Sigmoid colon (tissue), 7 donors: ENCODE measurements around the gene AP5Z1. TPM values are rescaled to one million over a fixed set of nuclear protein-coding genes. Genes with fewer than 3 reads are reported as not detected.

ENCODE experiments used
- DNase-seq: peaks from one replicate; pipeline ENCODE4 v3.0.0-alpha.2; 2019
- H3K27ac ChIP-seq, 4 donors: fragments of 200-600 bp; sonication (generic); one replicate each; pipeline ENCODE4 v1.5.1; 2016 to 2019; ENCODE audit warnings: mild to moderate bottlenecking in 1 of 4
- H3K27me3 ChIP-seq, 3 donors: fragments of 200-600 bp; sonication (generic); one replicate each; pipeline ENCODE4 v1.5.1; 2019; ENCODE audit warnings: mild to moderate bottlenecking in 1 of 3
- H3K36me3 ChIP-seq, 4 donors: fragments of 200-600 bp; sonication (generic); one replicate each; pipeline ENCODE4 v1.5.1; 2016 to 2019
- H3K4me1 ChIP-seq, 4 donors: fragments of 200-600 bp; sonication (generic); one replicate each; pipeline ENCODE4 v1.5.1; 2017 to 2019
- H3K4me3 ChIP-seq, 4 donors: fragments of 200-600 bp; sonication (generic); one replicate each; pipeline ENCODE4 v1.5.1; 2017 to 2019; ENCODE audit warnings: mild to moderate bottlenecking in 2 of 4, moderate library complexity in 1 of 4
- H3K9me3 ChIP-seq, 4 donors: fragments of 200-600 bp in 3 of 4; sonication (generic) in 3 of 4; one replicate each; pipeline versions ENCODE4 v1.5.1 to v1.6.1; 2013 to 2019
- EP300 ChIP-seq, 4 donors: sonication (generic); formaldehyde crosslinking; IDR thresholded peaks; one replicate each; pipeline ENCODE4 v1.6.1; 2017; ENCODE audit warnings: antibody characterized with exemption in 4 of 4
- POLR2A ChIP-seq, 2 donors: fragments of 450-650 bp; IDR thresholded peaks; one replicate each; pipeline ENCODE4 v1.6.1; 2016; ENCODE audit warnings: antibody characterized with exemption in 2 of 2, mild to moderate bottlenecking in 2 of 2, moderate library complexity in 2 of 2
- POLR2AphosphoS5 ChIP-seq, 4 donors: sonication (generic); formaldehyde crosslinking; IDR thresholded peaks; one replicate each; pipeline ENCODE4 v1.6.1; 2017; ENCODE audit warnings: antibody characterized with exemption in 4 of 4
- WGBS, 2 donors: extraction: QIAGEN DNeasy Blood & Tissue Kit; methylation state at CpG; one replicate each; pipeline ENCODE4 v1.1.7; 2013; 5-methylcytosine and 5-hydroxymethylcytosine counted together
- intact Hi-C: fragments of 100-400 bp; cut with DNase I; formaldehyde crosslinking; loops from one replicate; pipeline ENCODE4 v1.15.1; 2023
- polyA plus RNA-seq, 3 donors: library from polyadenylated mRNA; stranded (reverse); fragments of 200-250 nt; gene quantifications; one replicate each; pipeline ENCODE4 v1.2.3, GENCODE V29; 2013
- total RNA-seq, 4 donors: library from RNA; depleted of rRNA; stranded (reverse); fragments of >200 nt; gene quantifications; one replicate each; pipeline ENCODE4 v1.1.0, GENCODE V29; 2016
- TF ChIP-seq, protein P1 (sequence below), 4 experiments: fragments of 450-650 bp in 3 of 4; fragments of 200-600 bp in 1 of 4; IDR thresholded peaks; one replicate each; pipeline ENCODE4 v1.5.1; 2016 to 2019; ENCODE audit warnings: antibody characterized with exemption in 4 of 4, mild to moderate bottlenecking in 3 of 4, moderate library complexity in 2 of 4
- donor health status: healthy with polysubstance abuse.
- donor health status: Bipolar disorder and iron deficiency.
- donor health status: healthy.

AP5Z1 gene
- total and polyA plus RNA-seq, 7 donors: 16.8 to 66.0 (median 20.3) TPM

DNA sequence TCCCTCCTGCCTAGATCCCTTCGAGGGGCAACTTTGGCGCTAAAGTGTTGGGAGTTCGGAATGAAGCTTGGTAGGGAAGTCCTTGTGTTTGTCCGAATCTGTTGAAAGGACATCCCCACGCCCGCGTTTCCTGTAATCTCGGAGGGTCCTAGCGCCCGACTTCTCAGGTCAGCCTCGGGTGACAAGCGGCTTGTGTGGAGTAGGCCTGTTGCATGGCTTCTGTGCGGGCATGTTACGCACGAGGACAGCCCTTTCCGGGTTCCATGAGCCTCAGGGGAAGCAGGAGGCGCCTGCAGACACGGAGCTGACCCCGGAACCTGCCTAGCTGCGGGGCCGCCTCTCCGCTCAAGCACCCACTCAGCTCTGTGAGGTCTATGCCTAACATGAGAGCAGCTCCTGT is 28.4 kb upstream of the AP5Z1 start:
- no peaks in the 10 kb centered on the region for H3K9me3 ChIP-seq
- H3K4me1 ChIP-seq: peaks cover 0 to 56% (median 51%) of the 10 kb centered on the region in 4 donors
- DNase-seq: no peak
- H3K27ac ChIP-seq: peak overlapping the region; percentile 93 to 96 (median 93)
- no peaks in the 10 kb centered on the region for H3K27me3 ChIP-seq
- TF ChIP-seq, protein P1, sequence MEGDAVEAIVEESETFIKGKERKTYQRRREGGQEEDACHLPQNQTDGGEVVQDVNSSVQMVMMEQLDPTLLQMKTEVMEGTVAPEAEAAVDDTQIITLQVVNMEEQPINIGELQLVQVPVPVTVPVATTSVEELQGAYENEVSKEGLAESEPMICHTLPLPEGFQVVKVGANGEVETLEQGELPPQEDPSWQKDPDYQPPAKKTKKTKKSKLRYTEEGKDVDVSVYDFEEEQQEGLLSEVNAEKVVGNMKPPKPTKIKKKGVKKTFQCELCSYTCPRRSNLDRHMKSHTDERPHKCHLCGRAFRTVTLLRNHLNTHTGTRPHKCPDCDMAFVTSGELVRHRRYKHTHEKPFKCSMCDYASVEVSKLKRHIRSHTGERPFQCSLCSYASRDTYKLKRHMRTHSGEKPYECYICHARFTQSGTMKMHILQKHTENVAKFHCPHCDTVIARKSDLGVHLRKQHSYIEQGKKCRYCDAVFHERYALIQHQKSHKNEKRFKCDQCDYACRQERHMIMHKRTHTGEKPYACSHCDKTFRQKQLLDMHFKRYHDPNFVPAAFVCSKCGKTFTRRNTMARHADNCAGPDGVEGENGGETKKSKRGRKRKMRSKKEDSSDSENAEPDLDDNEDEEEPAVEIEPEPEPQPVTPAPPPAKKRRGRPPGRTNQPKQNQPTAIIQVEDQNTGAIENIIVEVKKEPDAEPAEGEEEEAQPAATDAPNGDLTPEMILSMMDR (IDR thresholded peaks at IDR 0.05): no peak
- TF ChIP-seq POLR2A (IDR thresholded peaks at IDR 0.05) (no peak), EP300 (IDR thresholded peaks at IDR 0.05) (no peak), POLR2AphosphoS5 (IDR thresholded peaks at IDR 0.05) (no peak)
- intact Hi-C loops: loop anchor here (1.0 kb wide), 1 partner anchor 19 kb away; no protein-coding TSS in a partner anchor
- WGBS, 2 donors: 93 to 94% methylated on average over 22 of the region's 22 CpGs
- peaks cover 0 to 13% (median 9%) of the 10 kb centered on the region in 4 donors for H3K36me3 ChIP-seq
- no peak overlapping the region for H3K4me3 ChIP-seq

DNA sequence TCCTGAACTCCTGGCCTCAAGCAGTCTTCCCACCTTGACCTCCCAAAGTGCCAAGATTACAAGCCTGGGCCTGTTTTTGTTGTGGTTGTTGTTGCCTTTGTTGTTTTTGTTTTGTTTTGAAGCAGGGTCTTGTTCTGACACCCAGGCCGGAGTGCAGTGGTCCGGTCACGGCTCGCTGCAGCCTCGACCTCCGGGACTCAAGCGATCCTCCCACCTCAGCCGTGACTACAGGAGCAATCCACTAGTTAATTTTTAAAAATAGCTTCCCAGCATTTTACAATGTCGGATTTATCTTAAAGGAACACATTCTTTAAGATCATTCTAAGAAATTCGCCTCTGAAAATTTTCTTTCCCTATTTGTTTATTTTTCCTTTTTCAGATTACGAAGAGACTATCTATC is 27.7 kb upstream of the AP5Z1 start:
- Histone ChIP-seq H3K4me1 (peaks cover 0 to 56% (median 51%) of the 10 kb centered on the region in 4 donors), H3K27ac (peak overlapping the region; percentile 93 to 96 (median 93)), H3K4me3 (no peak overlapping the region), H3K27me3 (no peaks in the 10 kb centered on the region), H3K9me3 (no peaks in the 10 kb centered on the region), H3K36me3 (peaks cover 0 to 5% (median 2%) of the 10 kb centered on the region in 4 donors)
- intact Hi-C loops: loop anchor here (1.0 kb wide), 1 partner anchor 19 kb away; no protein-coding TSS in a partner anchor
- WGBS, 2 donors: 45 to 74% methylated on average over 11 of the region's 11 CpGs
- no peak for DNase-seq
- TF ChIP-seq POLR2A (IDR thresholded peaks at IDR 0.05): no peak
- TF ChIP-seq, protein P1 (IDR thresholded peaks at IDR 0.05): no peak
- no peak for TF ChIP-seq EP300 (IDR thresholded peaks at IDR 0.05)
- TF ChIP-seq POLR2AphosphoS5 (IDR thresholded peaks at IDR 0.05): no peak

DNA sequence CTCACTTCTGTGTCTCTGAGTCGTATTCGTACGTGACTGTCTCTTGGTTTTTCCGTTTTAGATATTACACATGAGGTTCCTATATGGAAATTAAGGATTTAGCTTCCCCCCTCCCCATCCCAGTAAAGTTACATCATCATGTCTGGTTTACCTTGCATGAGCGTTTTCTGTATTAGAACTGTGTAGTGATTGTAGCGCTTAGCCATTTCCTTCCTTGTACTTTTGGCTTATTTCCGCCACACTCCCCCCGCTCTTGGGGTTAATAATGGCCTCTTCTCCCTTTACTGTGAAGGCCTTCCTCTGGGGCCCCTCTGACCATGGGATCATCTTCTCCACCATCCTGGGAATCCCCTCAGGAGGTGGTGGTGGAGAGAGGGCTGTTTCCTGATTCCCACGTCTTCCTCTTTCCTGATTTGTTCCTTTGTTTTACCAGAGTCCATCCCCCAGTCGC is 27.2 kb upstream of the AP5Z1 start:
- Histone ChIP-seq H3K27ac (peak overlapping the region; percentile 93 to 96 (median 93)), H3K36me3 (peaks cover 0 to under 1% (median 0%) of the 10 kb centered on the region in 4 donors), H3K9me3 (no peaks in the 10 kb centered on the region), H3K27me3 (no peaks in the 10 kb centered on the region), H3K4me3 (no peak overlapping the region), H3K4me1 (peaks cover 0 to 55% (median 51%) of the 10 kb centered on the region in 4 donors)
- no peak for DNase-seq
- whole genome bisulfite sequencing, 2 donors: 66 to 73% methylated on average over 10 of the region's 10 CpGs
- TF ChIP-seq POLR2AphosphoS5 (IDR thresholded peaks at IDR 0.05): no peak
- TF ChIP-seq, protein P1 (IDR thresholded peaks at IDR 0.05): no peak
- no peak for TF ChIP-seq EP300 (IDR thresholded peaks at IDR 0.05)
- no peak for TF ChIP-seq POLR2A (IDR thresholded peaks at IDR 0.05)
- intact Hi-C loops: no loop called here

DNA sequence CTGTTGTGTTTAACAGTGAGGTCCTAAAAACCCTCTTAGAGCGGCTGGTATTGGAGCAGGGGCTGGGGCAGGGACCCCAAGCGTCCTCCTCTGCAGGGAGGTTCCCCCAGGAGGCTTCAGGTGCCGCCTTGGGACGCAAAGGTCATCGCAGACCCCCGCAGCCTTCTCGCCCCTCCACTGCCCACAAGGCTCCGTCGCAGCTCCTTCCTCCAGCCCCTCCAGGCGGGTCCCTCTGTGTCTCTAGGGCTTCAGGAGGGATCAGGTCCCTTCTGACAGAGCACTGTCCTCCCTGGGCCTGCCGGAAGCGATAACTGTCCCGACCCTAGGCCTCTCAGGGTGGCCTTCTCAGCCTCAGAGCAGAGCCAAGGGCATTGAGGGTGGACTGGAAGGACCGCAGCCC is 26.1 kb upstream of the AP5Z1 start:
- Histone ChIP-seq H3K4me1 (peaks cover 0 to 53% (median 51%) of the 10 kb centered on the region in 4 donors), H3K36me3 (peaks cover 0 to 2% (median 1%) of the 10 kb centered on the region in 4 donors), H3K27ac (peak overlapping the region; percentile 93 to 96 (median 93)), H3K27me3 (no peaks in the 10 kb centered on the region), H3K9me3 (no peaks in the 10 kb centered on the region), H3K4me3 (no peak overlapping the region)
- intact Hi-C loops: no loop called here
- 93 to 96% methylated on average over 14 of the region's 14 CpGs for WGBS, 2 donors
- TF ChIP-seq POLR2AphosphoS5 (IDR thresholded peaks at IDR 0.05): no peak
- TF ChIP-seq EP300 (IDR thresholded peaks at IDR 0.05): no peak
- TF ChIP-seq POLR2A (IDR thresholded peaks at IDR 0.05): no peak
- TF ChIP-seq, protein P1 (IDR thresholded peaks at IDR 0.05): no peak
- DNase-seq: no peak
